PC-3 (cell line): ENCODE measurements around the gene TJP3.

Experiments
- CTCF ChIP-seq: fragments of 300-600 bp; sonication (generic); conservative IDR thresholded peaks from 2 replicates; pipeline ENCODE4 v1.5.1; 2017; ENCODE audit warnings: antibody characterized with exemption, low read depth, mild to moderate bottlenecking, low read length
- EZH2 ChIP-seq: fragments of 300-600 bp; sonication (generic); IDR thresholded peaks from one replicate; pipeline ENCODE4 v1.6.1; 2017; ENCODE audit warnings: antibody characterized with exemption, mild to moderate bottlenecking, low read length; ENCODE audit not compliant: unreplicated experiment

GRCh38 chr19:3720349-3720917 lies 12.2 kb downstream of the TJP3 start:
- TF ChIP-seq CTCF (no peak), EZH2 (no peak)
